ENCODE results near the gene LAMA3.

Gene LAMA3

DNA sequence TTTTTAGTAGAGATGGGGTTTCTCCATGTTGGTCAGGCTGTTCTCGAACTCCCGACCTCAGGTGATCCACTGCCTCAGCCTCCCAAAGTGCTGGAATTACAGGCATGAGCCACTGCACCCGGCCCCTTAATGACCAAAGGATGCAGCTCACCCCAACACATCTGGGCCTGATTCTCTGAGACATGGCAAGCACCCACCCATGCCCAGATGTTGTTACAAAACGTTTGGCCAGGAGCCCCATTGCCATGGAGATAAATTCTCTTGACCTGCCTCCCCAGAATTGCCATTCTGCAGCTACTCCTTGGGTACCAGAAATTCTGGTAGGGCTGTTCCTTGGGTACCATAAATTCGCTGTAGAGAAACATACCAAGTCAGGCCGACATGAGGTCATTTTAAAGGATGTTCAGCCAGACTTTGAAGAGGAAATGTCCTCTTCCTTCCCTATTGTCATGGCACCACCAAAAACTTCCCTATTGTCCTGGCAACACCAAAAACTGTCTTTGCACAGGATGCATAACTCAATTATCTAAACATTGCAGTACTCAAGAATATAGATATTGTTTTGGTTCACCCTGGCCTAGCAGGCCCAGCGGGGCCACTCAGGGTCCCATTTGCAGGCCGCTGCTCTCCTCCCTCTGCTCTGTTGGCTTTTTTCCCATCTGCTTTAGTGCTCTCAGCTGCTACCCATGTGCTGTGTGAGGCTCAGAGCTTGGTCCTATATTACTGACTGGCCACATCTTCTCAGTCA, 164.4 kb downstream of the LAMA3 start:
- no peak for DNase-seq (ENCODE audit: low read depth)

DNA sequence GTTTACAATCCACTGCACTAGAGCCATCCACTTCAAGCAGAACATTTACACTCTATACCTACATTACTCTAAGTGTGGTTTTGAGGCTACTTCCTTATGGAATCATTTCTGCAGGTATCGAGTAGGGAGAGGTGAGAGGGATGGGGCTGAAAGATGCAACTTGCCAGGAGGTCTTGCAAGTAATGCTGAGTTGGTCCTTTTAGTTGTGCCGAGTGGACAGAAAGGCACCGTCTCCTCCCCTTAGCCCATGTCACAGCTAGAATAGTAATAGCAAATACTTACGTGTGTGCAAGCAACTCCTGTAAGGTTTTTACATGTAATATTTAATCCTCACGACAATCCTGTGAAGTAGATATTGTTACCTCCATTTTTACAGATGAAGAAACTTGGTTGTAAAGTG, 166.5 kb downstream of the LAMA3 start:
- DNase-seq (ENCODE audit: low read depth), result no peak

- no peak for DNase-seq (ENCODE audit: low read depth)
Observed at GRCh38 chr18:23856466-23857163, 167.4 kb downstream of the LAMA3 start.

DNA sequence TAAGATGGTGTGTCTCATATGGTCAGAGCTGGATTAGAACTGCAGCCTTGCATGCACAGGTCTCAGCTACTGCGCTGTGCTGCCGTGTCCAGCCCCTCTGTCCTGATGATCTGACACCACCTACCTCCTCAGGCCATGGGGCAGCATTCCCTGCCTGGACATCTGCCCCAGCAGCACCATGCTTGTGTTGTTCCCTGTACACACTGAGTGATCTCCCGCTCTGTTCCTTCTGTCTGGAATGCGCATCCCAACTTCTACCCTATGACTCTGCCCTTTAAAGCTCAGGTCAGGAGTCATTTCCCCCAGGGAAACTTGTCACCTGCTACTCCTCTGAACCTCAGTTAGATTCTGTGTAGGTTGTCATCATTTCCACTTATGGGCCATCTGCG, 167.9 kb downstream of the LAMA3 start:
- no peak for DNase-seq (ENCODE audit: low read depth)

DNA sequence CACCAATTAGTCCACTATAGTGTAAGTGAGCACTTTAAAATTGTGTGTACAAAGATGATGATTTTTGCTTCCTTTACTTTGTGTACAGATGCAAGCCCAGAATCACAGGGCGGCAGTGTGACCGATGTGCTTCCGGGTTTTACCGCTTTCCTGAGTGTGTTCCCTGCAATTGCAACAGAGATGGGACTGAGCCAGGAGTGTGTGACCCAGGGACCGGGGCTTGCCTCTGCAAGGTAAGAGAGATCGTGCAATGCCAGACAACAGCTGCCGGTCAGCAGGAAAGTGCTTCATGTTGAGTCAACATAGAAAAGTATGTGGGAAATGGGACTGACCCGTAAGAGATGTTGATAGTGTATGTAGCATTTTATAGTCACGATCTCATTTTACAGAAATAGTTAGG, 168.5 kb downstream of the LAMA3 start:
- no peak for DNase-seq (ENCODE audit: low read depth)

- no peak for DNase-seq (ENCODE audit: low read depth)
Observed at GRCh38 chr18:23859466-23860336, 170.4 kb downstream of the LAMA3 start.

- no peak for DNase-seq (ENCODE audit: low read depth)
Observed at GRCh38 chr18:23861326-23861725, 172.1 kb downstream of the LAMA3 start.

DNA sequence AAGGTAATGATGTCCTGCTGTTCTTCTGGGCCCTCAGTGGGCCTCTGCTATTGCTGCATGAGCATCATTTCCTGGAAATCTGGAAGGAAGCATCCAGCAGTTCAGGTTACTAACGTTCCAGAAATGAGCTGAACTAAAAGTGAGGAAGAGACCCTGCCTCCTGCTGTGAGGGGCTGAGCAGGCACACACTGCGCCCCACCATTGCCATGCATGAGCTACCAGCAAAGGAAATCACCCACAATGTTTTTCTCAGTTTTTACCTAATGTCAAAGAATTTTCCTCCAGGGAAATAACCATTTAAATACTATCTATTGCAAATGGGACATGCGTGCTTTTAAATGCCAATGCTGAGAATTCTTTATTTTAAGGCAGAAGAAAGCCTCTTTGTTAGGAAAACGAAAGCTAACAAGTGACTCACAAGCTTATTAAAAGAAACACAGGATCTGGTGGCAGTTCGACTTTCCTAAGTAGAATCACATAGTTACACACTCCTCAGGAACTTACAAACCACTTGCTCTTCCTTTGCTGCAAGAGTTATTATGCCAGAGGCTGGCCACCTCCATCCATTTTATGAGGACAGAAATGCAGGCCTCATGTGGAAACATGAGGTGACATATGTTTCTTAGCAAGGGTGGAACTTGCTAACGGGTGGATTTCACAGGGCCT, 172.7 kb downstream of the LAMA3 start:
- DNase-seq (ENCODE audit: low read depth), result no peak

DNA sequence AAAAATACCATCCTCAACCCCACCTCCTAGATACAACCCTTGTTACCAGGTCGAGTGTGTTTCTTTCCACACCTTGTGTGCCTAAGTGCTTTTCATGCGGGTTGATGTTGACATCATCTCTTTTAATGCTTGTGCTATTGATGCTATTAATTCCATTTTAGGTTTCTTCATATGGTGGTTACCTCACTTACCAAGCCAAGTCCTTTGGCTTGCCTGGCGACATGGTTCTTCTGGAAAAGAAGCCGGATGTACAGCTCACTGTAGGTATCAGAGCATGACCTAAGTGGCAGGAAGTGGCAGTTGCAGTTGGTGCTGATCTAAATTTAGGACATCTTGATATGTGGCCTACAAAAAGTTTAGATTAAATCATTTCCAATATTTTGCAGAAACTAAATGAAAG, 175.4 kb downstream of the LAMA3 start:
- DNase-seq (ENCODE audit: low read depth), result no peak

DNA sequence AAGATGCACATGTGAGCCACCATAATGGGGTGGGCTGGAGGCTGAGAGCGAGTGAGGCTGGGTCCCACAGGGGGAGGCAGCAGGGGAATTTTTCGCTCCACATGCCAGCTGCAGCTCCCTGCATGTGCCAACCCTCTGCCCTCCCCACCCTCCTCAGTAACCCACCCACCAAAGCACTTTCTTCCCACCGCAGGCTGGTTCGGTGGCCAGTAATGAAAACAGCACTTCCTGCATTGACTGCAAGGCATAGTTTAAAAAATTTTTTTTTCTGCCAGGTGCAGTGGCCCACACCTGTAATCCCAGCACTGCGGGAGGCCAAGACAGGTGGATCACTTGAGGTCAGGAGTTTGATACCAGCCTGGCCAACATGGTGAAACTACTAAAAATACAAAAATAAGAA, 177.8 kb downstream of the LAMA3 start:
- DNase-seq (ENCODE audit: low read depth), result no peak

- no peak for DNase-seq (ENCODE audit: low read depth)
Observed at GRCh38 chr18:23868136-23868785, 179.0 kb downstream of the LAMA3 start.

- no peak for DNase-seq (ENCODE audit: low read depth)
Observed at GRCh38 chr18:23870676-23871380, 181.6 kb downstream of the LAMA3 start.

DNA sequence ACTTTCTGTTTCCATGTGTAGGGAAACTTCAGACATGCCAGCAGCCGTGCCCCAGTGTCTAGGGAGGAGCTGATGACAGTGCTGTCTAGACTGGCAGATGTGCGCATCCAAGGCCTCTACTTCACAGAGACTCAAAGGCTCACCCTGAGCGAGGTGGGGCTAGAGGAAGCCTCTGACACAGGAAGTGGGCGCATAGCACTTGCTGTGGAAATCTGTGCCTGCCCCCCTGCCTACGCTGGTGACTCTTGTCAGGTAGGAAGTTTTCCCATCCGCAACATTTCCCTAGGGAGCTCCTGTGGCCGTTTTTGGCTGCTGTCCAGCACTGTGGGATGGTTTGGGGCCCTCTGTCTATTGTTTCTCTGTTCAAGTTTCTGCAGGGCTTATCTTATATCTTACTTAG, 182.2 kb downstream of the LAMA3 start:
- DNase-seq (ENCODE audit: low read depth), result peak; percentile 41

- peak; percentile 46 for DNase-seq (ENCODE audit: low read depth)
Observed at GRCh38 chr18:23872701-23873550, 183.7 kb downstream of the LAMA3 start.

- no peak for DNase-seq (ENCODE audit: low read depth)
Observed at GRCh38 chr18:23875966-23876895, 187.0 kb downstream of the LAMA3 start.

DNA sequence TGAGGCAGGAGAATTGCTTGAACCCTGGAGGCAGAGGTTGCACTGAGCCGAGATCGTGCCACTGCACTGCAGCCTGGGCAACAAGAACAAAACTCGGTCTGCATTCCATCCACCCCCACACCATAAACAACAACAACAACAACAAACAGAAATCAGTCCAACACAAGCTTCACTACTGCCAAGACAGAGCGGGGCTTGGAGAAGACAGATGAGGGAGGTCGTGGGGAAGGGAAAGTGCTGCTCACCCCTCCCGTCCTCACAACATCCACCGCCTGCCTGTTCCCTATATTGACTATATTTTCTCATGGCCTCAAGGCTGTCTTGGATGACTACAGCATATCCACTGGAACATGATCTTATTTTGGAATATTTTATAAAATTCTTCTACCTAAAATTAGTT, 187.7 kb downstream of the LAMA3 start:
- DNase-seq (ENCODE audit: low read depth), result no peak

GRCh38 chr18:23877371-23877770, 188.1 kb downstream of the LAMA3 start:
- no peak for DNase-seq (ENCODE audit: low read depth)

DNA sequence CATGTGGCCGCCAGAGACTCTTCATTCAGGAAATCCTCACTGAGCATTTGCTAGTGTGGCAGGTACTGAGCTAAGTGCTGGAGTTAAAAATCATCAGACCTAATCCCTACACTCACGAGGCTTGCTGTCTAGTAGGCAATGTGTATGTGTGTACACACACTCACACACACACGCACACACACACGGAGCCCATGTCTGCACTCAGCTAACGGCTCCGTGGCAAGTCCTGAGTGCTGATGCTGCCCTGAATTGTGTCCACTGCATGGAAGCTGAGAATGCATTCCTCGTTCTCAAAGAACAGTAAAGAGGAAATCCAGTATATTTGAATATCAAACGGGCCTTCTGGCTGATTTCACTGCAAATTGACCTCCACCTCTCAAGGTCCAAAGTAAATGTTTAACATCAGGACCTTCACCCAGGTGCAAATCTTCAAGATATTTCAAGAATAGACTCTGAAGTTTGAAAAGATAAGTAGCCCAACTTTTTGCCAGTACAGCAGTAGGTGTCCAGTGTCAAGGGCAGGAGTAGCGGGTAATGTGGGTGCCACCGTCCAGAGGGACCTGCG, 189.2 kb downstream of the LAMA3 start:
- no peak for DNase-seq (ENCODE audit: low read depth)

GRCh38 chr18:23879126-23879525, 189.9 kb downstream of the LAMA3 start:
- no peak for DNase-seq (ENCODE audit: low read depth)

Data from stimulated activated CD4-positive, alpha-beta T cell treated with anti-CD3 and anti-CD28 coated beads, Interleukin-2, amount 100 ng/mL, for 4 hours (primary cell).